Suprapubic skin (tissue), 4 donors: ENCODE results near the gene ELP1. TPM values are rescaled to one million over a fixed set of nuclear protein-coding genes. Genes with fewer than 3 reads are reported as not detected.

ENCODE experiments used
- DNase-seq, 2 donors: peaks; one replicate each; pipeline ENCODE4 v3.0.0-alpha.2; 2019; ENCODE audit warnings: low spot score in 2 of 2
- H3K27ac ChIP-seq: fragments of 200-600 bp; sonication (generic); one replicate; pipeline ENCODE4 v1.5.1; 2019
- H3K27me3 ChIP-seq: fragments of 200-600 bp; sonication (generic); one replicate; pipeline ENCODE4 v1.5.1; 2019
- H3K36me3 ChIP-seq: fragments of 200-600 bp; sonication (generic); one replicate; pipeline ENCODE4 v1.5.1; 2019
- H3K4me1 ChIP-seq: fragments of 200-600 bp; sonication (generic); one replicate; pipeline ENCODE4 v1.5.1; 2019
- H3K4me3 ChIP-seq: fragments of 200-600 bp; sonication (generic); one replicate; pipeline ENCODE4 v1.5.1; 2019; ENCODE audit warnings: mild to moderate bottlenecking
- H3K9me3 ChIP-seq: fragments of 200-600 bp; sonication (generic); one replicate; pipeline ENCODE4 v1.5.1; 2019
- EP300 ChIP-seq: sonication (generic); formaldehyde crosslinking; IDR thresholded peaks from one replicate; pipeline ENCODE4 v1.6.1; 2017; ENCODE audit warnings: antibody characterized with exemption
- POLR2A ChIP-seq, 2 donors: fragments of 450-650 bp; IDR thresholded peaks; one replicate each; pipeline ENCODE4 v1.6.1; 2017; ENCODE audit warnings: antibody characterized with exemption in 2 of 2, mild to moderate bottlenecking in 2 of 2, moderate library complexity in 2 of 2
- POLR2AphosphoS5 ChIP-seq, 3 donors: sonication (generic); formaldehyde crosslinking; IDR thresholded peaks; one replicate each; pipeline ENCODE4 v1.6.1; 2017; ENCODE audit warnings: antibody characterized with exemption in 3 of 3
- WGBS: methylation state at CpG from one replicate; pipeline ENCODE4 v1.1.5; 2018; 5-methylcytosine and 5-hydroxymethylcytosine counted together
- total RNA-seq, 4 donors: library from RNA; depleted of rRNA; stranded (reverse); fragments of >200 nt; gene quantifications; one replicate each; pipeline ENCODE4 v1.1.0, GENCODE V29; 2016
- TF ChIP-seq, protein P1 (sequence below), 2 donors: fragments of 200-600 bp in 1 of 2; fragments of 450-650 bp in 1 of 2; sonication (generic) in 1 of 2; IDR thresholded peaks; one replicate each; pipeline ENCODE4 v1.5.1; 2016 to 2019; ENCODE audit warnings: antibody characterized with exemption in 2 of 2, mild to moderate bottlenecking in 1 of 2, moderate library complexity in 1 of 2

Gene ELP1
- total RNA-seq, 4 donors from 2014 or later: 22.2 to 34.2 (median 23.2) TPM

DNA sequence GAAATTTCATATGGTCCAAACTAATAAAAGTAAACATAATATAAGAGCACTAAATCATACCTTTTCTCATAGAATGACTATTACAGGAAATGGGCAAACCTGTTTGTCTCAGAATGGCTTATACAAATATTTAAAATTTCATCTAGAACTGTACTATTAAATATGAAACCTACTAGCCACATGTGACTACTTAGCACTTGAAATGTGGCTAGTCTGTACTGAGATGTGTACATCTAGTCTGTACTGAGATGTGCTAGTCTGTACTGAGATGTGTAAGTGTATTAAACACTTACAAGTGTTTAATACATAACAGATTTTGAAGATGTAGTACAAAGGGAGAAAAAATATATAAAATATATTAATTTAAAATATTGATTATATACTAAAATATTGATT is 22.7 kb upstream of the ELP1 start:
- no peak overlapping the region for H3K4me3 ChIP-seq
- no peak overlapping the region for H3K27ac ChIP-seq
- H3K36me3 ChIP-seq: peaks cover 3% of the 10 kb centered on the region
- H3K9me3 ChIP-seq: no peaks in the 10 kb centered on the region
- TF ChIP-seq, protein P1, sequence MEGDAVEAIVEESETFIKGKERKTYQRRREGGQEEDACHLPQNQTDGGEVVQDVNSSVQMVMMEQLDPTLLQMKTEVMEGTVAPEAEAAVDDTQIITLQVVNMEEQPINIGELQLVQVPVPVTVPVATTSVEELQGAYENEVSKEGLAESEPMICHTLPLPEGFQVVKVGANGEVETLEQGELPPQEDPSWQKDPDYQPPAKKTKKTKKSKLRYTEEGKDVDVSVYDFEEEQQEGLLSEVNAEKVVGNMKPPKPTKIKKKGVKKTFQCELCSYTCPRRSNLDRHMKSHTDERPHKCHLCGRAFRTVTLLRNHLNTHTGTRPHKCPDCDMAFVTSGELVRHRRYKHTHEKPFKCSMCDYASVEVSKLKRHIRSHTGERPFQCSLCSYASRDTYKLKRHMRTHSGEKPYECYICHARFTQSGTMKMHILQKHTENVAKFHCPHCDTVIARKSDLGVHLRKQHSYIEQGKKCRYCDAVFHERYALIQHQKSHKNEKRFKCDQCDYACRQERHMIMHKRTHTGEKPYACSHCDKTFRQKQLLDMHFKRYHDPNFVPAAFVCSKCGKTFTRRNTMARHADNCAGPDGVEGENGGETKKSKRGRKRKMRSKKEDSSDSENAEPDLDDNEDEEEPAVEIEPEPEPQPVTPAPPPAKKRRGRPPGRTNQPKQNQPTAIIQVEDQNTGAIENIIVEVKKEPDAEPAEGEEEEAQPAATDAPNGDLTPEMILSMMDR (IDR thresholded peaks at IDR 0.05): no peak
- no peak for TF ChIP-seq POLR2A (IDR thresholded peaks at IDR 0.05)
- TF ChIP-seq POLR2AphosphoS5 (IDR thresholded peaks at IDR 0.05): no peak
- no peak for TF ChIP-seq EP300
- DNase-seq: no peak
- H3K27me3 ChIP-seq: no peaks in the 10 kb centered on the region
- peaks cover 4% of the 10 kb centered on the region for H3K4me1 ChIP-seq

DNA sequence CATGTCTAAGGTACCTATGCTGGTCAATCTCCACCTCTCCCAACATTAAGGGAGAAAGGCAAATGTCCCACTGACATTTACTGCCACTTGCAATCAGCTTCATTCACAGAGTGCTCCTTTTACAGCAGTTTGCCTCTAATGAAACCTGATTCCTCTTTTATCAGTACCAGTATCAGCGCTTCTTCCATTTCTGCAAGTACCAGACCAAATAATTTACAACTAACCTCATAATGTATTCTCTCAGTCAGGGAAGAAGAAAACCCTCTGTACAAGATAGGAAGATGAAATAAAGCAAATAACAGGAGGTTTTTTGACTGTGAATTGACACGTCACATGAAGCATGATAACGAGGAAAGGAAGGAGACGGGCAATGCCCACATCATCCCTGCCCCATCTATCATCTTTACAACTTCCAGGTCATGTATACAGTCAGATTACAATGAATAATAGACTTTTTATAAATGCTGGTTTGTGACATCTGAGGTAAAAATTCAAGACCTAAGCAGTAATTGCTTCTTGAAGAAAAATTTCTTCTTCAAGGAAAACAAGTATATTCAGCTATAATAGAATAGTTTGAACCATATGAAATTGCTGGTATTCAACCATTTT is 22.2 kb upstream of the ELP1 start:
- WGBS: 86% methylated on average over 4 of the region's 4 CpGs
- TF ChIP-seq, protein P1 (IDR thresholded peaks at IDR 0.05): no peak
- TF ChIP-seq POLR2AphosphoS5 (IDR thresholded peaks at IDR 0.05): no peak
- TF ChIP-seq EP300: no peak
- no peak for TF ChIP-seq POLR2A (IDR thresholded peaks at IDR 0.05)
- no peaks in the 10 kb centered on the region for H3K9me3 ChIP-seq
- DNase-seq: no peak
- H3K27ac ChIP-seq: no peak overlapping the region
- H3K4me3 ChIP-seq: no peak overlapping the region
- no peaks in the 10 kb centered on the region for H3K27me3 ChIP-seq
- H3K4me1 ChIP-seq: peaks cover 4% of the 10 kb centered on the region
- H3K36me3 ChIP-seq: peaks cover 3% of the 10 kb centered on the region

DNA sequence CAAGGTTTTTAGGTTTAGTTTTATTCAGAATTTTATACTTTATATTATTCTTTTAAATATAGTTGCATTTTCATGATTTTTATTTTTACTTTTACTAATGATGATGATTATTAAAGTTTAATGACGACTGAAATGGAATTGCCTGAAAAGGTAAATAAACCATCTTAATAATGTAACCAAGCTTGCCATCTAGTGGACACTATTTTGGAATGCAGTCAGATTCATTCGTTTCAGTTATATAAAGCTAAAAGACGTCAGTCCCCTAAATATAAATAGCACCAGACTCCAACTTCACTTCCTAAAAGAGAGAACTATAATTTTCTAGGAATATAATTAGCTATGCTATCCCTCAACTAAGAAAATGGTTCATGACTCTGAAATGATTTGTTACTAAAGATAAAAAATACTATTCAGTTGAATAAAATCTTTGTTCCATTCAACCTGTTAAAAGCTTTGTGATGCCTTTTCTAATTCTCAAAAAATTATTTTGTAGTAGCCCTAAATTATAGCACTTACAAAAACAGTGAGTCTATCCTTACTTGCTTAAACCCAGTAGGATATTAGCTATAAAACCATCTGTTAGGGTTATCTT is 20.2 kb upstream of the ELP1 start:
- under 1% methylated on average over 3 of the region's 3 CpGs for WGBS
- no peak overlapping the region for H3K27ac ChIP-seq

DNA sequence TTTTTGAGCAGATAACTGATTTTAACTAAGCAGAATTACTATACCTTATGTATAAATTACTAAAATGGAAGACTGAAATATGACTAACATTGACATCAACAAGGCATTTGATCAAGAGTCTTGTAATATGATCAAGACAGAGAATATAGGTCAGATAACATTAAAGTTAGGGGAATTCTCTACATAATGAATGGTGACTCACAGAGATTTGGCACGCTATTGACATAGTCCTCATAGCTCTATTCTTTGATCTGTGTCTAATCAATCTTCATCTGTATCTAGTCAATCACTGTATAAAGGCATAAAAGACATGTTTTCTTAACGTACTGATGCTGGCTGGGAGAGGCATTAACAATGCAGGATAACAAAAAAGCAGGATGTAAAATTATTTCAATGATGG is 17.7 kb upstream of the ELP1 start:
- no peaks in the 10 kb centered on the region for H3K27me3 ChIP-seq
- no peak for DNase-seq
- TF ChIP-seq EP300: no peak
- TF ChIP-seq, protein P1 (IDR thresholded peaks at IDR 0.05): no peak
- 52% methylated on average over 2 of the region's 2 CpGs for WGBS
- no peaks in the 10 kb centered on the region for H3K36me3 ChIP-seq
- H3K9me3 ChIP-seq: no peaks in the 10 kb centered on the region
- no peak overlapping the region for H3K27ac ChIP-seq
- H3K4me3 ChIP-seq: no peak overlapping the region
- peaks cover 4% of the 10 kb centered on the region for H3K4me1 ChIP-seq

More for the DNA sequence above, 20.2 kb upstream of the ELP1 start:
- no peaks in the 10 kb centered on the region for H3K9me3 ChIP-seq
- TF ChIP-seq, protein P1 (IDR thresholded peaks at IDR 0.05): peak; percentile 7 to 47
- no peak for TF ChIP-seq EP300
- H3K4me1 ChIP-seq: peaks cover 4% of the 10 kb centered on the region
- DNase-seq: no peak
- H3K4me3 ChIP-seq: no peak overlapping the region
- H3K36me3 ChIP-seq: no peaks in the 10 kb centered on the region
- no peaks in the 10 kb centered on the region for H3K27me3 ChIP-seq

DNA sequence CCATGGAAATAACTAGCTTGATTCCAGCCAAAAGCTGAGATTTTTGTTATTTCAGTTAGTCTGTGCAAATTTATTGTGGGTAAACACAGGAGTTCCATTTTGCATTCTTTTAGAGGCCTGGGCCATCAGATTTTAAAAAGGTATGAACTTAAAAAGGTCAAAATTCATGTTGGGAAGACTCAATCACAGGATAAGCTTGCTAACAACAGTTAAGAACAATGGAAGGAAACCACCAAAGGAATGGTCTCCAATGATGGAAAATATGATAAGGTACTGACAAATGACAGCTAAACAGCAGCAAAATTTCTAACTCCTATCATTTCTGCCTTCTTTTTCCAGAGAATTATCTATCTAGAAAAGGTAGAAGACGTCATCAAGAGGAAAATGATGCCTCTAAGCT is 16.2 kb upstream of the ELP1 start:
- Histone ChIP-seq H3K4me3 (no peak overlapping the region), H3K4me1 (peaks cover 4% of the 10 kb centered on the region), H3K27ac (no peak overlapping the region), H3K36me3 (peaks cover 5% of the 10 kb centered on the region), H3K27me3 (no peaks in the 10 kb centered on the region), H3K9me3 (no peaks in the 10 kb centered on the region)
- WGBS: 82% methylated on average over 1 of the region's 1 CpG
- TF ChIP-seq EP300 (no peak), POLR2AphosphoS5 (IDR thresholded peaks at IDR 0.05) (no peak), POLR2A (IDR thresholded peaks at IDR 0.05) (no peak)
- TF ChIP-seq, protein P1 (IDR thresholded peaks at IDR 0.05): no peak
- no peak for DNase-seq
